Activated CD4-positive, alpha-beta memory T cell treated with anti-CD3 and anti-CD28 coated beads for 36 hours (primary cell): ENCODE measurements around the gene AFF3. TPM values are rescaled to one million over a fixed set of nuclear protein-coding genes. Genes with fewer than 3 reads are reported as not detected.

ENCODE experiments used
- CTCF ChIA-PET: fragments of 350-600 bp; sonication (Branson Sonifier 250); formaldehyde crosslinking; loops from one replicate; lab custom pipeline; 2021; ENCODE audit warnings: antibody characterized with exemption, inconsistent platforms; lab: Charles Lee
- POLR2A ChIA-PET: fragments of 350-600 bp; sonication (Branson Sonifier 250); formaldehyde crosslinking; loops from one replicate; lab custom pipeline; 2021; ENCODE audit warnings: antibody characterized with exemption; lab: Charles Lee
- DNase-seq: peaks from one replicate; pipeline ENCODE4 v3.0.0-alpha.2; 2020
- H3K27ac Mint-ChIP-seq: one replicate; pipeline ENCODE4 v1.8.0; 2021; ENCODE audit warnings: mixed read lengths
- H3K27me3 Mint-ChIP-seq: one replicate; pipeline ENCODE4 v1.8.0; 2021; ENCODE audit warnings: mixed read lengths
- H3K36me3 Mint-ChIP-seq: one replicate; pipeline ENCODE4 v1.8.0; 2021; ENCODE audit warnings: mixed read lengths
- H3K4me1 Mint-ChIP-seq: one replicate; pipeline ENCODE4 v1.8.0; 2021; ENCODE audit warnings: low read depth, mixed read lengths
- H3K4me3 Mint-ChIP-seq: one replicate; pipeline ENCODE4 v1.8.0; 2021; ENCODE audit warnings: mild to moderate bottlenecking, mixed read lengths
- H3K9me3 Mint-ChIP-seq: one replicate; pipeline ENCODE4 v1.8.0; 2021; ENCODE audit warnings: mixed read lengths
- intact Hi-C: fragments of 100-400 bp; cut with micrococcal nuclease; formaldehyde crosslinking; loops from one replicate; pipeline ENCODE4 v1.15.1; 2023
- total RNA-seq, 2 experiments: library from RNA; stranded (reverse); gene quantifications; one replicate each; pipeline ENCODE4 v1.2.3, GENCODE V29; 2021

Gene AFF3
- total RNA-seq, 2 experiments from 2014 or later, result 0.22 to 0.59 TPM

GRCh38 chr2:99980176-99980575 lies 162.2 kb downstream of the AFF3 start:
- Mint-ChIP-seq H3K4me3 (no peak overlapping the region), H3K27ac (no peak overlapping the region), H3K9me3 (no peaks in the 10 kb centered on the region), H3K27me3 (no peaks in the 10 kb centered on the region), H3K36me3 (no peaks in the 10 kb centered on the region), H3K4me1 (peaks cover 2% of the 10 kb centered on the region)
- CTCF ChIA-PET, result no interaction called here
- DNase-seq, result no peak
- intact Hi-C loops, result no loop called here
- POLR2A ChIA-PET, result no interaction called here

- H3K4me1 Mint-ChIP-seq, result peaks cover 2% of the 10 kb centered on the region
- no peak overlapping the region for H3K4me3 Mint-ChIP-seq
- no peaks in the 10 kb centered on the region for H3K36me3 Mint-ChIP-seq
- ChIA-PET CTCF (interaction anchor here (0.6 kb wide), 1 partner anchor 18 kb away, joined by 3 read pairs; no protein-coding TSS in a partner anchor), POLR2A (no interaction called here)
- H3K27ac Mint-ChIP-seq, result no peak overlapping the region
- H3K9me3 Mint-ChIP-seq, result no peaks in the 10 kb centered on the region
- DNase-seq, result no peak
- intact Hi-C loops, result no loop called here
- H3K27me3 Mint-ChIP-seq, result no peaks in the 10 kb centered on the region
Observed at GRCh38 chr2:99977966-99978365, 164.4 kb downstream of the AFF3 start.

- DNase-seq, result no peak
- Mint-ChIP-seq H3K9me3 (no peaks in the 10 kb centered on the region), H3K36me3 (no peaks in the 10 kb centered on the region), H3K4me1 (peaks cover 2% of the 10 kb centered on the region), H3K27ac (no peak overlapping the region), H3K4me3 (no peak overlapping the region), H3K27me3 (peaks cover 2% of the 10 kb centered on the region)
- ChIA-PET POLR2A (no interaction called here), CTCF (no interaction called here)
- intact Hi-C loops, result no loop called here
Observed at GRCh38 chr2:99975386-99975785, 167.0 kb downstream of the AFF3 start.

- CTCF ChIA-PET, result no interaction called here
- Mint-ChIP-seq H3K9me3 (no peaks in the 10 kb centered on the region), H3K27me3 (peaks cover 2% of the 10 kb centered on the region), H3K36me3 (no peaks in the 10 kb centered on the region), H3K27ac (no peak overlapping the region), H3K4me1 (peaks cover 2% of the 10 kb centered on the region), H3K4me3 (no peak overlapping the region)
- no peak for DNase-seq
- POLR2A ChIA-PET, result no interaction called here
- intact Hi-C loops, result no loop called here
Observed at GRCh38 chr2:99974682-99975375, 167.6 kb downstream of the AFF3 start.

GRCh38 chr2:99974275-99974674 lies 168.1 kb downstream of the AFF3 start:
- Mint-ChIP-seq H3K9me3 (no peaks in the 10 kb centered on the region), H3K36me3 (no peaks in the 10 kb centered on the region), H3K27me3 (peaks cover 2% of the 10 kb centered on the region), H3K27ac (no peak overlapping the region), H3K4me3 (no peak overlapping the region), H3K4me1 (peaks cover 2% of the 10 kb centered on the region)
- intact Hi-C loops, result no loop called here
- POLR2A ChIA-PET, result no interaction called here
- CTCF ChIA-PET, result no interaction called here
- DNase-seq, result no peak

GRCh38 chr2:99971326-99971900 lies 171.0 kb downstream of the AFF3 start:
- peaks cover 2% of the 10 kb centered on the region for H3K27me3 Mint-ChIP-seq
- H3K36me3 Mint-ChIP-seq, result no peaks in the 10 kb centered on the region
- ChIA-PET POLR2A (no interaction called here), CTCF (no interaction called here)
- intact Hi-C loops, result no loop called here
- H3K4me3 Mint-ChIP-seq, result no peak overlapping the region
- no peak for DNase-seq
- peaks cover 2% of the 10 kb centered on the region for H3K4me1 Mint-ChIP-seq
- no peak overlapping the region for H3K27ac Mint-ChIP-seq
- H3K9me3 Mint-ChIP-seq, result no peaks in the 10 kb centered on the region

- intact Hi-C loops, result no loop called here
- Mint-ChIP-seq H3K27me3 (peaks cover 2% of the 10 kb centered on the region), H3K9me3 (no peaks in the 10 kb centered on the region), H3K4me1 (peaks cover 1% of the 10 kb centered on the region), H3K4me3 (no peak overlapping the region), H3K36me3 (no peaks in the 10 kb centered on the region), H3K27ac (no peak overlapping the region)
- no peak for DNase-seq
- ChIA-PET POLR2A (no interaction called here), CTCF (no interaction called here)
Observed at GRCh38 chr2:99970292-99970868, 172.0 kb downstream of the AFF3 start.

- intact Hi-C loops, result no loop called here
- Mint-ChIP-seq H3K27ac (no peak overlapping the region), H3K4me1 (no peaks in the 10 kb centered on the region), H3K4me3 (no peak overlapping the region), H3K27me3 (no peaks in the 10 kb centered on the region), H3K9me3 (no peaks in the 10 kb centered on the region), H3K36me3 (no peaks in the 10 kb centered on the region)
- ChIA-PET CTCF (no interaction called here), POLR2A (interaction anchor here (0.5 kb wide), 1 partner anchor 404 kb away, joined by 7 read pairs; no protein-coding TSS in a partner anchor)
- DNase-seq, result no peak
Observed at GRCh38 chr2:99961196-99961913, 181.0 kb downstream of the AFF3 start.

- H3K27me3 Mint-ChIP-seq, result no peaks in the 10 kb centered on the region
Observed at GRCh38 chr2:99960790-99961189, 181.6 kb downstream of the AFF3 start.

GRCh38 chr2:99960291-99960690 lies 182.1 kb downstream of the AFF3 start:
- CTCF ChIA-PET, result interaction anchor here (1.1 kb wide), 1 partner anchor 18 kb away, joined by 3 read pairs; no protein-coding TSS in a partner anchor
- H3K4me3 Mint-ChIP-seq, result no peak overlapping the region
- POLR2A ChIA-PET, result no interaction called here
- no peaks in the 10 kb centered on the region for H3K9me3 Mint-ChIP-seq
- no peaks in the 10 kb centered on the region for H3K36me3 Mint-ChIP-seq
- H3K27ac Mint-ChIP-seq, result no peak overlapping the region
- intact Hi-C loops, result no loop called here
- no peaks in the 10 kb centered on the region for H3K27me3 Mint-ChIP-seq
- no peaks in the 10 kb centered on the region for H3K4me1 Mint-ChIP-seq
- no peak for DNase-seq

More at GRCh38 chr2:99960790-99961189, 181.6 kb downstream of the AFF3 start:
- Mint-ChIP-seq H3K27ac (no peak overlapping the region), H3K4me1 (no peaks in the 10 kb centered on the region), H3K9me3 (no peaks in the 10 kb centered on the region), H3K36me3 (no peaks in the 10 kb centered on the region), H3K4me3 (no peak overlapping the region)
- ChIA-PET CTCF (no interaction called here), POLR2A (interaction anchor here (0.5 kb wide), 1 partner anchor 404 kb away, joined by 7 read pairs; no protein-coding TSS in a partner anchor)
- DNase-seq, result no peak
- intact Hi-C loops, result no loop called here

GRCh38 chr2:99959261-99960014 lies 183.0 kb downstream of the AFF3 start:
- H3K4me1 Mint-ChIP-seq, result no peaks in the 10 kb centered on the region
- no peaks in the 10 kb centered on the region for H3K9me3 Mint-ChIP-seq
- ChIA-PET CTCF (interaction anchor here (1.1 kb wide), 1 partner anchor 19 kb away, joined by 3 read pairs; no protein-coding TSS in a partner anchor), POLR2A (no interaction called here)
- H3K36me3 Mint-ChIP-seq, result no peaks in the 10 kb centered on the region
- intact Hi-C loops, result no loop called here
- no peak overlapping the region for H3K4me3 Mint-ChIP-seq
- H3K27me3 Mint-ChIP-seq, result no peaks in the 10 kb centered on the region
- no peak for DNase-seq
- no peak overlapping the region for H3K27ac Mint-ChIP-seq
